H9 (cell line): ENCODE data around the gene CNNM2. TPM values are rescaled to one million over a fixed set of nuclear protein-coding genes. Genes with fewer than 3 reads are reported as not detected.

Source experiments
- DNase-seq: peaks from one replicate; pipeline ENCODE4 v3.0.0-alpha.2; 2017
- H2AFZ ChIP-seq: one replicate; pipeline ENCODE4 v1.6.1; 2013; ENCODE audit warnings: mild to moderate bottlenecking, low read length, control low read depth, moderate library complexity
- H2AK5ac ChIP-seq: 2 replicates; pipeline ENCODE4 v1.6.1; 2013; ENCODE audit warnings: low read length, control low read depth, mixed read lengths; ENCODE audit not compliant: insufficient read length
- H2BK120ac ChIP-seq: one replicate; pipeline ENCODE4 v1.6.1; 2013; ENCODE audit warnings: low read depth, mild to moderate bottlenecking, low read length, control low read depth, inconsistent platforms; ENCODE audit not compliant: poor library complexity, severe bottlenecking
- H2BK12ac ChIP-seq: 2 replicates; pipeline ENCODE4 v1.6.1; 2013; ENCODE audit warnings: low read length, control low read depth, mixed read lengths, low read depth; ENCODE audit not compliant: insufficient read length
- H2BK15ac ChIP-seq: 2 replicates; pipeline ENCODE4 v1.6.1; 2013; ENCODE audit warnings: low read depth, low read length, control low read depth
- H2BK20ac ChIP-seq: one replicate; pipeline ENCODE4 v1.6.1; 2013; ENCODE audit warnings: low read depth, mild to moderate bottlenecking, low read length, control low read depth, inconsistent platforms; ENCODE audit not compliant: poor library complexity, severe bottlenecking
- H2BK5ac ChIP-seq: 2 replicates; pipeline ENCODE4 v1.6.1; 2013; ENCODE audit warnings: low read length, control low read depth, mixed read lengths; ENCODE audit not compliant: insufficient read length
- H3K14ac ChIP-seq: 2 replicates; pipeline ENCODE4 v1.6.1; 2013; ENCODE audit warnings: low read length, control low read depth; ENCODE audit not compliant: insufficient read depth
- H3K18ac ChIP-seq: 2 replicates; pipeline ENCODE4 v1.6.1; 2013; ENCODE audit warnings: low read depth, mild to moderate bottlenecking, mixed read lengths, low read length, control low read depth; ENCODE audit not compliant: insufficient read length
- H3K23ac ChIP-seq: 2 replicates; pipeline ENCODE4 v1.6.1; 2013; ENCODE audit warnings: low read length, control low read depth, mixed read lengths, low read depth; ENCODE audit not compliant: insufficient read length
- H3K23me2 ChIP-seq: 2 replicates; pipeline ENCODE4 v1.6.1; 2013; ENCODE audit warnings: low read depth, mild to moderate bottlenecking, mixed read lengths, low read length, control low read depth; ENCODE audit not compliant: insufficient read length, poor library complexity, severe bottlenecking
- H3K27ac ChIP-seq: 2 replicates; pipeline ENCODE4 v1.5.1; 2013; ENCODE audit warnings: low read length, control low read depth, mixed read lengths, low read depth; ENCODE audit not compliant: insufficient read length
- H3K27me3 ChIP-seq: 2 replicates; pipeline ENCODE4 v1.6.1; 2013; ENCODE audit warnings: low read length, control low read depth, inconsistent platforms; ENCODE audit not compliant: insufficient read depth
- H3K4ac ChIP-seq: 2 replicates; pipeline ENCODE4 v1.6.1; 2013; ENCODE audit warnings: low read depth, mild to moderate bottlenecking, control low read depth, inconsistent platforms, low read length, moderate library complexity
- H3K4me1 ChIP-seq: 2 replicates; pipeline ENCODE4 v1.6.1; 2013; ENCODE audit warnings: low read length, control low read depth, inconsistent platforms; ENCODE audit not compliant: insufficient read depth
- H3K4me2 ChIP-seq: 2 replicates; pipeline ENCODE4 v1.6.1; 2013; ENCODE audit warnings: low read length, control low read depth, mixed read lengths; ENCODE audit not compliant: insufficient read length, insufficient read depth
- H3K56ac ChIP-seq: 2 replicates; pipeline ENCODE4 v1.6.1; 2013; ENCODE audit warnings: low read depth, mild to moderate bottlenecking, mixed read lengths, low read length, control low read depth; ENCODE audit not compliant: insufficient read length
- H3K79me1 ChIP-seq: 2 replicates; pipeline ENCODE4 v1.6.1; 2013; ENCODE audit warnings: low read depth, mild to moderate bottlenecking, moderate library complexity, low read length, control low read depth, inconsistent platforms; ENCODE audit not compliant: insufficient read depth, poor library complexity, severe bottlenecking
- H3K79me2 ChIP-seq: 2 replicates; pipeline ENCODE4 v1.6.1; 2013; ENCODE audit warnings: low read length, control low read depth, inconsistent platforms; ENCODE audit not compliant: insufficient read depth
- H3K9ac ChIP-seq: 2 replicates; pipeline ENCODE4 v1.6.1; 2013; ENCODE audit warnings: low read length, control low read depth, mixed read lengths; ENCODE audit not compliant: insufficient read length; ENCODE audit errors: extremely low read depth
- H3K9me3 ChIP-seq: one replicate; pipeline ENCODE4 v1.6.1; 2013; ENCODE audit warnings: low read depth, low read length, inconsistent platforms; ENCODE audit not compliant: control insufficient read depth
- H3T11ph ChIP-seq: one replicate; pipeline ENCODE4 v1.6.1; 2013; ENCODE audit warnings: mild to moderate bottlenecking, low read length, control low read depth, inconsistent platforms
- H4K20me1 ChIP-seq: one replicate; pipeline ENCODE4 v1.6.1; 2013; ENCODE audit not compliant: control insufficient read depth, insufficient read length, insufficient read depth
- H4K5ac ChIP-seq: 2 replicates; pipeline ENCODE4 v1.6.1; 2013; ENCODE audit warnings: low read depth, mild to moderate bottlenecking, mixed read lengths, low read length, control low read depth; ENCODE audit not compliant: insufficient read length
- H4K8ac ChIP-seq: replicated peaks from 2 replicates; pipeline ENCODE4 v1.6.1; 2013; ENCODE audit warnings: low read length, control low read depth, mixed read lengths, low read depth; ENCODE audit not compliant: insufficient read length
- H4K91ac ChIP-seq: 2 replicates; pipeline ENCODE4 v1.6.1; 2013; ENCODE audit warnings: low read depth, mild to moderate bottlenecking, moderate library complexity, mixed read lengths, low read length, control low read depth; ENCODE audit not compliant: insufficient read length
- H3K27ac Mint-ChIP-seq, 3 experiments: 2 replicates in 2 of 3; 3 replicates in 1 of 3; pipeline ENCODE4 v1.8.0; 2020 to 2021; ENCODE audit warnings: mixed read lengths in 3 of 3, mild to moderate bottlenecking in 1 of 3, moderate library complexity in 1 of 3
- H3K27me3 Mint-ChIP-seq: 2 replicates; pipeline ENCODE4 v1.8.0; 2021; ENCODE audit warnings: low read depth, mild to moderate bottlenecking, moderate library complexity, mixed read lengths
- H3K36me3 Mint-ChIP-seq, 3 experiments: 2 replicates in 2 of 3; 3 replicates in 1 of 3; pipeline ENCODE4 v1.8.0; 2020 to 2021; ENCODE audit warnings: low read depth in 3 of 3, mixed read lengths in 3 of 3; ENCODE audit not compliant: insufficient read depth in 1 of 3
- H3K4me1 Mint-ChIP-seq, 2 experiments: 2 replicates each; pipeline ENCODE4 v1.8.0; 2020; ENCODE audit warnings: mixed read lengths in 2 of 2
- H3K4me3 Mint-ChIP-seq, 2 experiments: 2 replicates in 1 of 2; 3 replicates in 1 of 2; pipeline ENCODE4 v1.8.0; 2020 to 2021; ENCODE audit warnings: mild to moderate bottlenecking in 2 of 2, mixed read lengths in 2 of 2, moderate library complexity in 1 of 2
- H3K9me3 Mint-ChIP-seq, 2 experiments: 2 replicates in 1 of 2; 3 replicates in 1 of 2; pipeline ENCODE4 v1.8.0; 2020; ENCODE audit warnings: mild to moderate bottlenecking in 2 of 2, mixed read lengths in 2 of 2, moderate library complexity in 1 of 2
- CTCF ChIP-seq: fragments of 200-600 bp; sonication (generic); conservative IDR thresholded peaks from 3 replicates; pipeline ENCODE4 v1.8.0; 2021; ENCODE audit warnings: antibody characterized with exemption, mild to moderate bottlenecking
- WGBS: extraction: QIAGEN DNeasy Blood & Tissue Kit; methylation state at CpG from one replicate; pipeline ENCODE4 v1.1.7; 2013; ENCODE audit warnings: missing lambda C conversion rate, low lambda C conversion rate, mixed read lengths; ENCODE audit not compliant: insufficient read length; ENCODE audit errors: extremely low coverage; 5-methylcytosine and 5-hydroxymethylcytosine counted together
- total RNA-seq: library from RNA; stranded (reverse); gene quantifications from 2 replicates; pipeline ENCODE4 v1.2.1, GENCODE V29; 2021

Gene CNNM2
- total RNA-seq, 1 experiment from 2014 or later, result 17.5 TPM

- H3K56ac ChIP-seq, result no peak overlapping the region
- no peak overlapping the region for H4K5ac ChIP-seq
- no CpG with 5 or more reads among the region's 4 CpGs for WGBS
- H2BK20ac ChIP-seq, result no peak overlapping the region
- no peaks in the 10 kb centered on the region; the same call in 1 of the 2 replicates for H3K27me3 ChIP-seq
- no peak overlapping the region for H2BK5ac ChIP-seq
- H4K8ac ChIP-seq, result no peak overlapping the region
- no peak overlapping the region for H3K23ac ChIP-seq
- TF ChIP-seq CTCF, result no peak
- H3K79me2 ChIP-seq, result no peaks in the 10 kb centered on the region
- H3K4me1 ChIP-seq, result no peaks in the 10 kb centered on the region; the same call in 1 of the 2 replicates
- peaks cover 0 to 6% (median 5%) of the 10 kb centered on the region in 3 experiments; a peak in 5 of 7 replicates for H3K36me3 Mint-ChIP-seq
- H2BK15ac ChIP-seq, result no peak overlapping the region
- H2AFZ ChIP-seq, result no peak overlapping the region
- H2AK5ac ChIP-seq, result no peak overlapping the region
- no peak for DNase-seq
- H3K27ac ChIP-seq, result no peak overlapping the region
- H3K14ac ChIP-seq, result no peak overlapping the region
- H3K27me3 Mint-ChIP-seq, result peaks cover 2% of the 10 kb centered on the region; the same call in 1 of the 2 replicates
- H3K4ac ChIP-seq, result no peak overlapping the region
- H3K79me1 ChIP-seq, result no peaks in the 10 kb centered on the region
- no peak overlapping the region for H3T11ph ChIP-seq
- H3K9me3 ChIP-seq, result no peaks in the 10 kb centered on the region
- H4K91ac ChIP-seq, result no peak overlapping the region
- H3K18ac ChIP-seq, result no peak overlapping the region
- no peak overlapping the region for H3K4me3 Mint-ChIP-seq
- H3K9me3 Mint-ChIP-seq, result no peaks in the 10 kb centered on the region
- H2BK12ac ChIP-seq, result no peak overlapping the region
- H3K9ac ChIP-seq, result no peak overlapping the region
- H3K23me2 ChIP-seq, result peaks cover 6% of the 10 kb centered on the region
- H3K4me1 Mint-ChIP-seq, result peaks cover 15 to 17% of the 10 kb centered on the region in 2 experiments
- no peak overlapping the region for H2BK120ac ChIP-seq
- H4K20me1 ChIP-seq, result no peaks in the 10 kb centered on the region
- H3K4me2 ChIP-seq, result no peak overlapping the region
- no peak overlapping the region; a peak in 1 of 7 replicates for H3K27ac Mint-ChIP-seq
Observed at GRCh38 chr10:102872163-102872562, 45.9 kb upstream of the CNNM2 start.
